ENCODE data around the gene ATG101. TPM values are rescaled to one million over a fixed set of nuclear protein-coding genes. Genes with fewer than 3 reads are reported as not detected.

Gene ATG101
- total RNA-seq, 1 experiment from 2014 or later, result 64.9 TPM

GRCh38 chr12:52091869-52092268 is 22.1 kb downstream of the ATG101 start:
- in situ Hi-C loops (cut with HindIII; ENCODE audit: low pct_unique_long_range_greater_than_20kb, low sequenced_read_pairs) (no loop called here), intact Hi-C loops (cut with micrococcal nuclease; ENCODE audit: unreplicated experiment) (no loop called here)
- Histone ChIP-seq H3K27me3 (ENCODE audit: control insufficient read depth, insufficient read depth, low read length) (peaks cover 15% of the 10 kb centered on the region), H3K27ac (ENCODE audit: low read length) (no peak overlapping the region), H3K36me3 (ENCODE audit: control insufficient read depth, insufficient read depth, low read length) (no peaks in the 10 kb centered on the region), H3K4me1 (ENCODE audit: control insufficient read depth, insufficient read depth, low read length) (no peaks in the 10 kb centered on the region), H3K4me3 (ENCODE audit: low read depth in 2 of 2, low read length in 2 of 2) (no peak overlapping the region), H3K9me3 (ENCODE audit: control insufficient read depth, insufficient read depth, low read depth, low read length) (no peaks in the 10 kb centered on the region)
- DNase-seq (ENCODE audit: low read depth, low spot score) (no peak), ATAC-seq (no peak)
- CTCF ChIA-PET, result no interaction called here
- no TSS peak for BruUV-seq (replicated peaks)
- POLR2A ChIA-PET, result no interaction called here
- TF ChIP-seq TCF7L2 (IDR thresholded peaks at IDR 0.05; ENCODE audit: low read depth, low read length), result no peak
- TF ChIP-seq SIN3A (IDR thresholded peaks at IDR 0.05; ENCODE audit: borderline replicate concordance, insufficient read depth, low read depth, low read length), result no peak
- TF ChIP-seq POLR2AphosphoS5 (IDR thresholded peaks at IDR 0.05; ENCODE audit: low read depth, low read length), result no peak
- TF ChIP-seq, protein P1, sequence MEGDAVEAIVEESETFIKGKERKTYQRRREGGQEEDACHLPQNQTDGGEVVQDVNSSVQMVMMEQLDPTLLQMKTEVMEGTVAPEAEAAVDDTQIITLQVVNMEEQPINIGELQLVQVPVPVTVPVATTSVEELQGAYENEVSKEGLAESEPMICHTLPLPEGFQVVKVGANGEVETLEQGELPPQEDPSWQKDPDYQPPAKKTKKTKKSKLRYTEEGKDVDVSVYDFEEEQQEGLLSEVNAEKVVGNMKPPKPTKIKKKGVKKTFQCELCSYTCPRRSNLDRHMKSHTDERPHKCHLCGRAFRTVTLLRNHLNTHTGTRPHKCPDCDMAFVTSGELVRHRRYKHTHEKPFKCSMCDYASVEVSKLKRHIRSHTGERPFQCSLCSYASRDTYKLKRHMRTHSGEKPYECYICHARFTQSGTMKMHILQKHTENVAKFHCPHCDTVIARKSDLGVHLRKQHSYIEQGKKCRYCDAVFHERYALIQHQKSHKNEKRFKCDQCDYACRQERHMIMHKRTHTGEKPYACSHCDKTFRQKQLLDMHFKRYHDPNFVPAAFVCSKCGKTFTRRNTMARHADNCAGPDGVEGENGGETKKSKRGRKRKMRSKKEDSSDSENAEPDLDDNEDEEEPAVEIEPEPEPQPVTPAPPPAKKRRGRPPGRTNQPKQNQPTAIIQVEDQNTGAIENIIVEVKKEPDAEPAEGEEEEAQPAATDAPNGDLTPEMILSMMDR (IDR thresholded peaks at IDR 0.05), result no peak
- TF ChIP-seq, protein P2, sequence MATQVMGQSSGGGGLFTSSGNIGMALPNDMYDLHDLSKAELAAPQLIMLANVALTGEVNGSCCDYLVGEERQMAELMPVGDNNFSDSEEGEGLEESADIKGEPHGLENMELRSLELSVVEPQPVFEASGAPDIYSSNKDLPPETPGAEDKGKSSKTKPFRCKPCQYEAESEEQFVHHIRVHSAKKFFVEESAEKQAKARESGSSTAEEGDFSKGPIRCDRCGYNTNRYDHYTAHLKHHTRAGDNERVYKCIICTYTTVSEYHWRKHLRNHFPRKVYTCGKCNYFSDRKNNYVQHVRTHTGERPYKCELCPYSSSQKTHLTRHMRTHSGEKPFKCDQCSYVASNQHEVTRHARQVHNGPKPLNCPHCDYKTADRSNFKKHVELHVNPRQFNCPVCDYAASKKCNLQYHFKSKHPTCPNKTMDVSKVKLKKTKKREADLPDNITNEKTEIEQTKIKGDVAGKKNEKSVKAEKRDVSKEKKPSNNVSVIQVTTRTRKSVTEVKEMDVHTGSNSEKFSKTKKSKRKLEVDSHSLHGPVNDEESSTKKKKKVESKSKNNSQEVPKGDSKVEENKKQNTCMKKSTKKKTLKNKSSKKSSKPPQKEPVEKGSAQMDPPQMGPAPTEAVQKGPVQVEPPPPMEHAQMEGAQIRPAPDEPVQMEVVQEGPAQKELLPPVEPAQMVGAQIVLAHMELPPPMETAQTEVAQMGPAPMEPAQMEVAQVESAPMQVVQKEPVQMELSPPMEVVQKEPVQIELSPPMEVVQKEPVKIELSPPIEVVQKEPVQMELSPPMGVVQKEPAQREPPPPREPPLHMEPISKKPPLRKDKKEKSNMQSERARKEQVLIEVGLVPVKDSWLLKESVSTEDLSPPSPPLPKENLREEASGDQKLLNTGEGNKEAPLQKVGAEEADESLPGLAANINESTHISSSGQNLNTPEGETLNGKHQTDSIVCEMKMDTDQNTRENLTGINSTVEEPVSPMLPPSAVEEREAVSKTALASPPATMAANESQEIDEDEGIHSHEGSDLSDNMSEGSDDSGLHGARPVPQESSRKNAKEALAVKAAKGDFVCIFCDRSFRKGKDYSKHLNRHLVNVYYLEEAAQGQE (IDR thresholded peaks at IDR 0.05; ENCODE audit: insufficient read depth in 1 of 2, low read depth in 2 of 2, low read length in 1 of 2), result no peak

GRCh38 chr12:52093346-52093745 is 23.6 kb downstream of the ATG101 start:
- TF ChIP-seq POLR2AphosphoS5 (IDR thresholded peaks at IDR 0.05; ENCODE audit: low read depth, low read length) (no peak), TCF7L2 (IDR thresholded peaks at IDR 0.05; ENCODE audit: low read depth, low read length) (no peak), SIN3A (IDR thresholded peaks at IDR 0.05; ENCODE audit: borderline replicate concordance, insufficient read depth, low read depth, low read length) (no peak)
- TF ChIP-seq, protein P1 (IDR thresholded peaks at IDR 0.05), result no peak
- TF ChIP-seq, protein P2 (IDR thresholded peaks at IDR 0.05; ENCODE audit: insufficient read depth in 1 of 2, low read depth in 2 of 2, low read length in 1 of 2), result no peak
- Histone ChIP-seq H3K27me3 (ENCODE audit: control insufficient read depth, insufficient read depth, low read length) (peaks cover 16% of the 10 kb centered on the region), H3K9me3 (ENCODE audit: control insufficient read depth, insufficient read depth, low read depth, low read length) (no peaks in the 10 kb centered on the region), H3K4me1 (ENCODE audit: control insufficient read depth, insufficient read depth, low read length) (no peaks in the 10 kb centered on the region), H3K4me3 (ENCODE audit: low read depth in 2 of 2, low read length in 2 of 2) (no peak overlapping the region), H3K27ac (ENCODE audit: low read length) (no peak overlapping the region), H3K36me3 (ENCODE audit: control insufficient read depth, insufficient read depth, low read length) (no peaks in the 10 kb centered on the region)
- no peak for ATAC-seq
- POLR2A ChIA-PET, result no interaction called here
- intact Hi-C loops (cut with micrococcal nuclease; ENCODE audit: unreplicated experiment) (no loop called here), in situ Hi-C loops (cut with HindIII; ENCODE audit: low pct_unique_long_range_greater_than_20kb, low sequenced_read_pairs) (no loop called here)
- no TSS peak for BruUV-seq (replicated peaks)
- CTCF ChIA-PET, result no interaction called here
- no peak for DNase-seq (ENCODE audit: low read depth, low spot score)
